Hepatocyte (in vitro differentiated cells): Measurements from ENCODE around the gene AGBL1.

Source experiments
- CTCF ChIP-seq: fragments of 200-600 bp; sonication (generic); IDR thresholded peaks from 2 replicates; pipeline ENCODE4 v1.5.1; 2016; ENCODE audit warnings: antibody characterized with exemption, mild to moderate bottlenecking; ENCODE audit not compliant: poor library complexity
- EZH2 ChIP-seq: fragments of 200-600 bp; sonication (generic); IDR thresholded peaks from 2 replicates; pipeline ENCODE4 v1.6.1; 2016; ENCODE audit warnings: antibody characterized with exemption, mild to moderate bottlenecking, borderline replicate concordance

GRCh38 chr15:86066174-86066834 is 13.4 kb upstream of the AGBL1 start:
- TF ChIP-seq CTCF (no peak), EZH2 (no peak)
